ENCODE results near the gene PHIP. TPM values are rescaled to one million over a fixed set of nuclear protein-coding genes. Genes with fewer than 3 reads are reported as not detected.
"Not testable (repeated sequence)": the region's sequence is repeated elsewhere in the genome, so short reads cannot be mapped to it uniquely, and the experiment has no call there.

The PHIP gene
- total and polyA plus RNA-seq, 12 donors, result 3.1 to 17.9 (median 16.1) TPM

GRCh38 chr6:78910010-78910409 is 168.0 kb downstream of the PHIP start:
- peak overlapping the region in 6 of 10 donors; percentile 44 to 65 (median 61) for H3K4me3 ChIP-seq
- H3K9me3 ChIP-seq, result no peaks in the 10 kb centered on the region
- peaks cover 0 to 23% (median 0%) of the 10 kb centered on the region in 9 donors for H3K36me3 ChIP-seq
- H3K27ac ChIP-seq, result peak overlapping the region in 2 of 10 donors; percentile 9 to 10
- DNase-seq (no peak), ATAC-seq (no peak)
- H3K27me3 ChIP-seq, result peaks cover 0 to 16% (median 0%) of the 10 kb centered on the region in 7 donors
- WGBS, 2 donors, result 81 to 84% methylated on average over 10 of the region's 10 CpGs
- no peak for TF ChIP-seq CTCF (IDR thresholded peaks at IDR 0.05)
- intact Hi-C loops (cut with DNase I), result no loop called here
- peaks cover 0 to 24% (median 0%) of the 10 kb centered on the region in 9 donors for H3K4me1 ChIP-seq

- Histone ChIP-seq H3K27ac (peak overlapping the region in 1 of 10 donors; percentile 15), H3K9me3 (no peaks in the 10 kb centered on the region), H3K27me3 (peaks cover 0 to 16% (median 0%) of the 10 kb centered on the region in 7 donors), H3K4me3 (no peak overlapping the region), H3K36me3 (peaks cover 0 to 26% (median 0%) of the 10 kb centered on the region in 9 donors), H3K4me1 (peaks cover 0 to 24% (median 0%) of the 10 kb centered on the region in 9 donors)
- ATAC-seq (peak in 5 of 8 donors; percentile 34 to 79 (median 46)), DNase-seq (no peak)
- 56 to 70% methylated on average over 3 of the region's 3 CpGs for WGBS, 2 donors
- intact Hi-C loops (cut with DNase I), result no loop called here
- TF ChIP-seq CTCF (IDR thresholded peaks at IDR 0.05), result no peak
These were observed 168.7 kb downstream of the PHIP start for GRCh38 chr6:78909391-78909790.

GRCh38 chr6:78908621-78909020 is 169.4 kb downstream of the PHIP start:
- H3K27me3 ChIP-seq, result peaks cover 0 to 16% (median 0%) of the 10 kb centered on the region in 7 donors
- H3K27ac ChIP-seq, result no peak overlapping the region
- H3K36me3 ChIP-seq, result peaks cover 0 to 34% (median 0%) of the 10 kb centered on the region in 9 donors
- no peaks in the 10 kb centered on the region for H3K9me3 ChIP-seq
- DNase-seq (no peak), ATAC-seq (no peak)
- peaks cover 0 to 24% (median 0%) of the 10 kb centered on the region in 9 donors for H3K4me1 ChIP-seq
- no peak overlapping the region for H3K4me3 ChIP-seq
- intact Hi-C loops (cut with DNase I), result no loop called here
- no peak for TF ChIP-seq CTCF (IDR thresholded peaks at IDR 0.05)
- 85 to 91% methylated on average over 2 of the region's 2 CpGs for WGBS, 2 donors

GRCh38 chr6:78896227-78896626 is 181.8 kb downstream of the PHIP start:
- peaks cover 0 to 4% (median 0%) of the 10 kb centered on the region in 9 donors for H3K4me1 ChIP-seq
- no peak for TF ChIP-seq CTCF (IDR thresholded peaks at IDR 0.05)
- intact Hi-C loops (cut with DNase I), result no loop called here

GRCh38 chr6:78889901-78890300 is 188.2 kb downstream of the PHIP start:
- WGBS, 2 donors, result 98 to 99% methylated on average over 5 of the region's 5 CpGs
- H3K4me3 ChIP-seq; H3K4me1 ChIP-seq; H3K9me3 ChIP-seq; H3K27me3 ChIP-seq; ATAC-seq; H3K36me3 ChIP-seq; DNase-seq; intact Hi-C loops (cut with DNase I); H3K27ac ChIP-seq: not testable (repeated sequence)

More at GRCh38 chr6:78896227-78896626, 181.8 kb downstream of the PHIP start:
- 90 to 93% methylated on average over 2 of the region's 2 CpGs for WGBS, 2 donors
- no peaks in the 10 kb centered on the region for H3K9me3 ChIP-seq
- peaks cover 0 to 22% (median 0%) of the 10 kb centered on the region in 9 donors for H3K36me3 ChIP-seq
- DNase-seq, result no peak
- no peak overlapping the region for H3K27ac ChIP-seq
- H3K27me3 ChIP-seq, result no peaks in the 10 kb centered on the region
- no peak overlapping the region for H3K4me3 ChIP-seq
- no peak for ATAC-seq
